ENCODE measurements around the gene C1orf35. TPM values are rescaled to one million over a fixed set of nuclear protein-coding genes. Genes with fewer than 3 reads are reported as not detected.

Gene C1orf35
- total and polyA plus RNA-seq, 2 experiments from 2014 or later, result 14.0 to 67.6 TPM

- DNase-seq (ENCODE audit: low spot score), result peak; percentile 65
Measured at GRCh38 chr1:228118040-228118439, 14.9 kb upstream of the C1orf35 start.

GRCh38 chr1:228117335-228117734 is 14.2 kb upstream of the C1orf35 start:
- no peak overlapping the region for H3K27ac Mint-ChIP-seq
- TF ChIP-seq ZNF462 (CRISPR knock-in tag; IDR thresholded peaks at IDR 0.05) (no peak), POLR2AphosphoS5 (IDR thresholded peaks at IDR 0.05; ENCODE audit: low read depth) (no peak)

More at GRCh38 chr1:228118040-228118439, 14.9 kb upstream of the C1orf35 start:
- H3K79me2 ChIP-seq (replicated peaks; ENCODE audit: insufficient read depth), result no peaks in the 10 kb centered on the region
- H3K36me3 ChIP-seq (ENCODE audit: insufficient read depth), result no peaks in the 10 kb centered on the region
- H3K27ac Mint-ChIP-seq, result no peak overlapping the region
- TF ChIP-seq CREB1 (CRISPR knock-in tag; IDR thresholded peaks at IDR 0.05; ENCODE audit: low read depth) (no peak), ETS1 (IDR thresholded peaks at IDR 0.05) (no peak), STAT1 (IDR thresholded peaks at IDR 0.05; ENCODE audit: unreplicated experiment) (no peak), EZH2 (IDR thresholded peaks at IDR 0.05; ENCODE audit: low read depth, unreplicated experiment) (no peak), REST (IDR thresholded peaks at IDR 0.05; ENCODE audit: unreplicated experiment) (no peak), JUNB (IDR thresholded peaks at IDR 0.05; ENCODE audit: unreplicated experiment) (no peak)
- peaks cover 4% of the 10 kb centered on the region for H3K27me3 Mint-ChIP-seq (ENCODE audit: insufficient read depth, low read depth, poor library complexity)
- no peak for ATAC-seq
- no peak overlapping the region for H2AFZ ChIP-seq
- no peaks in the 10 kb centered on the region for H3F3A ChIP-seq (replicated peaks; ENCODE audit: low read depth)
- H3K9me3 Mint-ChIP-seq, result peaks cover 51% of the 10 kb centered on the region
- H3K36me3 Mint-ChIP-seq (ENCODE audit: low read depth), result peaks cover 9% of the 10 kb centered on the region; the same call in 2 of the 3 replicates
- H3K4me1 Mint-ChIP-seq, result no peaks in the 10 kb centered on the region
- H3K4me3 ChIP-seq, result no peak overlapping the region
- no peaks in the 10 kb centered on the region for H3K4me1 ChIP-seq (ENCODE audit: insufficient read depth)
- 0 out of 2 replicates have a peak, but pooled peaks cover 4% of the 10 kb centered on the region for H3K9me2 ChIP-seq (ENCODE audit: insufficient read depth)
- peaks cover 3% of the 10 kb centered on the region; the same call in 1 of the 2 replicates for H3K27me3 ChIP-seq (ENCODE audit: insufficient read depth)
- H3K27ac ChIP-seq (ENCODE audit: low read depth), result no peak overlapping the region
- H4K20me1 ChIP-seq (replicated peaks; ENCODE audit: insufficient read depth), result no peaks in the 10 kb centered on the region
- no peak overlapping the region for H3K4me3 Mint-ChIP-seq
- H3K4me2 ChIP-seq, result no peak overlapping the region

More at GRCh38 chr1:228117335-228117734, 14.2 kb upstream of the C1orf35 start:
- Histone ChIP-seq H2AFZ (no peak overlapping the region), H3K27me3 (ENCODE audit: insufficient read depth) (no peaks in the 10 kb centered on the region; the same call in 1 of the 2 replicates), H3K9me2 (ENCODE audit: insufficient read depth) (0 out of 2 replicates have a peak, but pooled peaks cover 4% of the 10 kb centered on the region), H3F3A (replicated peaks; ENCODE audit: low read depth) (no peaks in the 10 kb centered on the region), H3K4me1 (ENCODE audit: insufficient read depth) (no peaks in the 10 kb centered on the region), H3K36me3 (ENCODE audit: insufficient read depth) (no peaks in the 10 kb centered on the region), H3K4me2 (no peak overlapping the region), H4K20me1 (replicated peaks; ENCODE audit: insufficient read depth) (no peaks in the 10 kb centered on the region), H3K79me2 (replicated peaks; ENCODE audit: insufficient read depth) (no peaks in the 10 kb centered on the region), H3K4me3 (no peak overlapping the region), H3K27ac (ENCODE audit: low read depth) (no peak overlapping the region)
- Mint-ChIP-seq H3K36me3 (ENCODE audit: low read depth) (peaks cover 9% of the 10 kb centered on the region; the same call in 2 of the 3 replicates), H3K4me1 (no peaks in the 10 kb centered on the region), H3K27me3 (ENCODE audit: insufficient read depth, low read depth, poor library complexity) (peaks cover 3% of the 10 kb centered on the region), H3K9me3 (peaks cover 51% of the 10 kb centered on the region), H3K4me3 (no peak overlapping the region)
- DNase-seq (ENCODE audit: low spot score) (no peak), ATAC-seq (no peak)
